NCI-H2171 (cell line): Measurements from ENCODE around the gene N4BP2L2.

Source experiments
- DNase-seq: peaks from one replicate; lab custom pipeline; 2025; lab: John Stamatoyannopoulos, UW

N4BP2L2 gene

DNA sequence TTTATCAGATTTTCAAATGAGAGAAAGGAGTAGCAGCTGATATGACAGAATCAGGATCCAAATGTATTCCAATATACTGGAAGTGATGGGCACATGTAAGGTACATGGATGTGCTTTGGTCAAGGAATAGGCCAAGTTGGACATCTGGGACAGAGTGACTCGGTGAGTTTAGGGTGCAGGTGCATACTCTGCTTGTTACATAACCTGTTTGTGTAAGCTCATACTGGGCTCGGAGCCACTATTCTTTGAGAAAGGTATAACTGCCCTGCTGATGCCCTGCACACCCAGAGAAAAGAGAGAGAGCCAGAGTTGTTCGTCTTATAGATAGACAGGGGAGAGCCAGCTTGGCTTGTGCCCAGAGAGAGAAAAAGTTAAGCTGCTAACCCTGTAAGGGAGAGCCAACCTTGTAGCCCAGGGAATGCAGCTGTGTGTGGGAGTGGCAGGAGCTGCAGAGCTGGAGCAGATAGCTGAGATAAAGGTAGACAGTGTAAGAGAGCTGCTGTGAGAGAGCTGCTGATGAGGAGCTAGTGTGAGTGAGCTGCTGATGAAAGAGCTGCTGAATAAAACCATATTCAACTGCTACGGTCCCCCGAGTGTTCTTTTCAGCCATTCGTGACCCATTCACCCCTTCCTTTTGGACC lies 70.0 kb downstream of the N4BP2L2 start:
- no peak for DNase-seq

DNA sequence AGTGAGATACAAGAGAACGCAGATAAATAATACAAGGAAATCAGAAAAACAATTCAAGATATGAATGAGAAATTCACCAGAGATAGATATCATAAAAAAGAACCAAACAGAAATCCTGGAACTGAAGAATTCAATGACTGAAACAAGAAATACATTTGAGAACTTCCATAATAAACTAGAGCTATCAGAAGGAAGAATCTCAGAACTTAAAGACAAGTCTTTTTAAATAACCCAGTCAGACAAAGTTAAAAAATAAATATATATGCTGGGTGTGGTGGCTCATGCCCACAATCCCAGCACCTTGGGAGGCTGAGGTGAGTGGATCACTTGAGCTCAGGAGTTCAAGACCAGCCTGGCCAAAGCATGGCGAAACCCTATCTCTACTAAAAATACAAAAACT lies 82.0 kb downstream of the N4BP2L2 start:
- DNase-seq = no peak

DNA sequence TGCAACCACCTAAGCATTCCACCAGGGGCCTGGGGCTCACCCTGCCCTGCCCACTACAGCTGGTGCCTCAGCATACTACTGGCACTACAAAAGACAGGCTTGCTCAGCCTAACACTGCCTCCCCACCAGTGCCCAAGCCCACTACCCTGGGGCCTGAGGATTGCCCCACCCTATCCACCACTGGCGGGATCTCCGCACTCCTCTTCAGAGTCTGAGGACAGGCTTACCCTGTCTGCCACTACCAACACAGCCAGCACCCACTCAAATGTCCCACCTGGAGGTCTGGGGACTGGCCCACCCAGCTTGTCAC lies 83.0 kb downstream of the N4BP2L2 start:
- DNase-seq = no peak

GRCh38 chr13:32454886-32455593 lies 83.6 kb downstream of the N4BP2L2 start:
- no peak for DNase-seq

DNA sequence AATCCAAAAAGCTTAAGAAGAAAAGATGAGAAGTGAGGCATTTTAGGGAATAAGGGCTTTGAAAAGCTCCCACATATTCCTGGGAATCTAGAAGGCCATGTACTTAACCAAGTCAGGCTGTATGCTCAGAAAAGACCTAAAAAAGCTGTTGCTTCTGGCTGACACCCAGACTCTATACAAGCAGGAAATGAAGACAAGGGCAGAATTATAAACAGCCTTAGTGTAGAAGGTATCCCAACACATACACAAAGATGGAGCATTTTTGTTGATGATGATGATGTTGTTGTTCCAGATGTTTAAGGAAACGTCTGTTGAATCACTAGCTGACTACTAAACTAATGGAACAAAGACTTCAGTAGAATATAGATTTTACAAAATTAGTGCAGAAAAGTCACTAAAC lies 84.6 kb downstream of the N4BP2L2 start:
- no peak for DNase-seq

- no peak for DNase-seq
Measured at GRCh38 chr13:32448972-32449371, 89.6 kb downstream of the N4BP2L2 start.

GRCh38 chr13:32447894-32448623 lies 90.5 kb downstream of the N4BP2L2 start:
- no peak for DNase-seq

GRCh38 chr13:32446773-32447465 lies 91.7 kb downstream of the N4BP2L2 start:
- no peak for DNase-seq

DNA sequence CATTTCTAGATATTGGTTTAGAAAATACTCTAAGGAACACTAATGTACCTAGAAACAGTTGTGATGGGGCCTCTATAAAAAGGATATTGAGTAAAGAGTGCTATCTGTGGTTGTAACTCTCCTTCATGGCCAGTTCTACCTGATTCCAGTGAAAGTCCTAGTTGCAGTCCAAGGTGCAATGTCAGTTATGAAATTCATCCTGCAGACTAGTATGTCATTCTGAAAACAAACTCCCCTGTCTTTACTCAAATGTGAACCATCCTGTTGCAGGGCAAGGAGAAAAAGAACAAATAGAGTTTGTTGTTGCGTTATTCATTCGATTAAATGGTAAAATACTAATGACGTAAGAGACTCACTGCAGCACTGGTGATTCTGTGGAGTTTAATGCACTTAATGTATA lies 92.4 kb downstream of the N4BP2L2 start:
- no peak for DNase-seq

DNA sequence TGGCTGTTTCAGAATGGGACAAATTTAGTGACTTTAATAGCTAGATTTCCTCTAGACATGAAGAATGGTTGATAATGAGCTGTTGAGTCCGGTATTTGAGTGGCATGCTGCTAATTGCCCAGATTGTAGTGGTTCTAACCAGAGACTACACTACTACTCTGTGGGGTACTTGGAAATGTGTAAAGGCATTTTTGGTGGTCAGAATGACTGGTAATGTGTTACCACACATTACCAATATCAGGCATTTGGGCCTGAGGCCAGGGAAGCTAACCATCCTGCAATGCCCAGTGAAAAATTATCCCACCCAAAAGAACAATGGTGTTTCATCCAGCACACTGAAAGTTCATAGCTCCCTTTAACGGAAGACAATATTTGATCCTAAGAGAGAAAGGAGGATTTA lies 93.1 kb downstream of the N4BP2L2 start:
- no peak for DNase-seq

DNA sequence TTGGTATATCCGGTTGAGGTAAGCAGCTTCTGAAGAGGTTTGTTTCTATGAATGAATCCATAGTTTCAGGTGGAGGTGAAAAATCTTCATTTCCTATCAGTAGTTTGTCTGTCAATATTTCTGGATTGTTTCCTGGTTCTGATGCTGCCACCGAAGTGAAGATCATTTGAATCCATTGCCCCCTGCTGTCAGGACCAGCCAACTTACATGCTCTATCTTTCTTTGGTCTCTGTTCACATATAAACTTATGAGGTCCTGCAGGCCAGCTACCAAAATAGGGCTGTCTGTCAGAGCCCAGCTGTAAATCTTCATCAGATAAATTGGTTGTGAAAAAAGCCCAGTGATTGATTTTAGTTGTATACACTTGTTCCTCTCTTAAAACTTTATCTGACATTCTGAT lies 95.5 kb downstream of the N4BP2L2 start:
- no peak for DNase-seq

GRCh38 chr13:32438871-32439270 lies 99.7 kb downstream of the N4BP2L2 start:
- no peak for DNase-seq

DNA sequence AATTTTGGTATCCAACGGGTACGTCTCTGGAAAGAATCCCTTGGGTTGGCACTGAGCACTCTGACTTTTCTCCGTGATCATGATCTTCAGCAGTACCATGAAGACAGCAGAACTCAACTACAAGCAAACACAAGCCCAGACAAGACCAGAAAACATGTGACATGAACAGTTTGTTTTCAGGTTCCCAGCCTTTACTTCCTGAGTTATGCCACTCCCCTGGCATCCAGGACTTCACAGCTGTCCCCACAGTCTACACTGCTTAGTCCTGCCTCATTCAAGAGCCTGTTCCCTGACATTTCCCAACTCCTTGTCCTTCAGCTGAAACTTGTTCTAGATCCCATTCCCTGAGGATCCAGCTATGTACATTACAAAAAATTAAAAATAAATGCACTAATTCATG lies 105.7 kb downstream of the N4BP2L2 start:
- DNase-seq = peak; percentile 6

- no peak for DNase-seq
Measured at GRCh38 chr13:32431361-32431760, 107.2 kb downstream of the N4BP2L2 start.

- no peak for DNase-seq
Measured at GRCh38 chr13:32430018-32430747, 108.4 kb downstream of the N4BP2L2 start.

GRCh38 chr13:32429433-32429909 lies 109.1 kb downstream of the N4BP2L2 start:
- no peak for DNase-seq

GRCh38 chr13:32428581-32429432 lies 109.8 kb downstream of the N4BP2L2 start:
- no peak for DNase-seq

- peak; percentile 12 for DNase-seq
Measured at GRCh38 chr13:32427852-32428580, 110.6 kb downstream of the N4BP2L2 start, which contains the start of gene N4BP2L1. TSS of gene N4BP2L1 (minus strand) at chr13:32428130. CDS start at chr13:32428082, 48 bp downstream.

- no peak for DNase-seq
Measured at GRCh38 chr13:32426990-32427851, 111.4 kb downstream of the N4BP2L2 start.
